DOHH2 (cell line): ENCODE data around the gene MGARP.

Source experiments
- H3F3A ChIP-seq: fragments of 200-600 bp; sonication (generic), shearing (Covaris generic); 2 replicates; pipeline ENCODE4 v1.6.0; 2016; ENCODE audit warnings: antibody characterized with exemption, mild to moderate bottlenecking; ENCODE audit not compliant: control insufficient read depth, insufficient read depth
- H3K27ac ChIP-seq: fragments of 200-600 bp; sonication (generic); 2 replicates; pipeline ENCODE4 v1.5.1; 2014; ENCODE audit warnings: low read depth, mild to moderate bottlenecking, low read length, moderate library complexity
- H3K27me3 ChIP-seq: fragments of 200-600 bp; sonication (generic); 2 replicates; pipeline ENCODE4 v1.6.1; 2014; ENCODE audit warnings: mild to moderate bottlenecking, low read length, mixed read lengths; ENCODE audit not compliant: control insufficient read depth
- H3K36me3 ChIP-seq: fragments of 200-600 bp; sonication (generic); 2 replicates; pipeline ENCODE4 v1.6.1; 2014; ENCODE audit warnings: mild to moderate bottlenecking, low read length, moderate library complexity, mixed read lengths; ENCODE audit not compliant: control insufficient read depth
- H3K4me1 ChIP-seq: fragments of 200-600 bp; sonication (generic); 2 replicates; pipeline ENCODE4 v1.6.1; 2014; ENCODE audit warnings: mild to moderate bottlenecking, low read length, mixed read lengths; ENCODE audit not compliant: control insufficient read depth
- H3K4me2 ChIP-seq: fragments of 200-600 bp; sonication (generic); 2 replicates; pipeline ENCODE4 v1.6.0; 2014; ENCODE audit warnings: mild to moderate bottlenecking, low read length, moderate library complexity
- H3K4me3 ChIP-seq: fragments of 200-600 bp; sonication (generic); 2 replicates; pipeline ENCODE4 v1.5.1; 2014; ENCODE audit warnings: mild to moderate bottlenecking, low read length, mixed read lengths
- H3K79me2 ChIP-seq: fragments of 200-600 bp; sonication (generic); 2 replicates; pipeline ENCODE4 v1.6.1; 2014; ENCODE audit warnings: mild to moderate bottlenecking, low read length, mixed read lengths; ENCODE audit not compliant: control insufficient read depth
- H3K9me2 ChIP-seq: fragments of 200-600 bp; sonication (generic); replicated peaks from 2 replicates; pipeline ENCODE4 v1.6.1; 2014; ENCODE audit warnings: mild to moderate bottlenecking, low read length, mixed read lengths; ENCODE audit not compliant: control insufficient read depth
- H3K9me3 ChIP-seq: fragments of 200-600 bp; sonication (generic); 2 replicates; pipeline ENCODE4 v1.6.1; 2014; ENCODE audit warnings: antibody characterized with exemption, low read length, mixed read lengths; ENCODE audit not compliant: control insufficient read depth, insufficient read depth
- H4K20me1 ChIP-seq: fragments of 200-600 bp; sonication (generic); 2 replicates; pipeline ENCODE4 v1.6.0; 2014; ENCODE audit warnings: low read depth, mild to moderate bottlenecking, antibody characterized with exemption, low read length, moderate library complexity; ENCODE audit not compliant: control insufficient read depth, insufficient read depth
- EZH2phosphoT487 ChIP-seq: fragments of 200-600 bp; sonication (generic); IDR thresholded peaks from 2 replicates; pipeline ENCODE4 v1.6.1; 2017; ENCODE audit warnings: borderline replicate concordance, mild to moderate bottlenecking, antibody characterized with exemption, low read length, moderate library complexity, mixed read lengths
- TF ChIP-seq, protein P1 (sequence below): fragments of 200-600 bp; sonication (generic); IDR thresholded peaks from one replicate; pipeline ENCODE4 v1.5.1; 2014; ENCODE audit warnings: antibody characterized with exemption, mild to moderate bottlenecking, low read depth, low read length; ENCODE audit not compliant: poor library complexity, severe bottlenecking

MGARP gene

DNA sequence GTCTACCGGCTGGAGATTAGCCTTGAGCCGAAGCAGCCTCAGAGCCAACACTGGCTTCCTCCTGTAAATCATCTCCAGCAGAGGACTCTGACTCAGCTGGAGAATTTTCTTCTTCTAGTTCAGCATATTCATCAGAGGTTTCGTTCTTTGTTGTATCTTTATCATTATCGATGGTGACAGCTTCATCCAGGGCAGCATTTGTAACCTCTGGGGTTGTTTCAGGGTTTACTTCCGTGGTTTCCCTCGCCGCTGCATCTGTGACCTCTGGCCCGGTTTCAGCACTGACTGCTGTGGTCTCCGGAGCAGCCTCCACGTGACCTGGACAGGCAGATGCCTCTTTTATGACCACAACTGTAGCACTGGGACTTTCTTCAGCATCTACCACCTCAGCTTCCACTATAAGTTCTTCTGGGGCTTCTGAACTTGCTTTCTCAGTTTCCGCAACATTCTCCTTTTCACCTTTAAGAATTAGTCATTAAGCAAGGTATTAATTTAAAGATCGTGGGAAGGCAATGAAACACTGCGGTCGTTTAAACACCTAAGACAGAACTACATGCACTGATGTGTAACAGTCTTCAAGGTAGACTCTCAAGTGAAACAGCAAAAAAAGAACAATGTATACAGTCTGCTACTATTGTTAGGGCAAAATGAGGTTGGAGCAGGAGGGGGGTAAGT lies 13.3 kb downstream of the MGARP start:
- TF ChIP-seq, protein P1, sequence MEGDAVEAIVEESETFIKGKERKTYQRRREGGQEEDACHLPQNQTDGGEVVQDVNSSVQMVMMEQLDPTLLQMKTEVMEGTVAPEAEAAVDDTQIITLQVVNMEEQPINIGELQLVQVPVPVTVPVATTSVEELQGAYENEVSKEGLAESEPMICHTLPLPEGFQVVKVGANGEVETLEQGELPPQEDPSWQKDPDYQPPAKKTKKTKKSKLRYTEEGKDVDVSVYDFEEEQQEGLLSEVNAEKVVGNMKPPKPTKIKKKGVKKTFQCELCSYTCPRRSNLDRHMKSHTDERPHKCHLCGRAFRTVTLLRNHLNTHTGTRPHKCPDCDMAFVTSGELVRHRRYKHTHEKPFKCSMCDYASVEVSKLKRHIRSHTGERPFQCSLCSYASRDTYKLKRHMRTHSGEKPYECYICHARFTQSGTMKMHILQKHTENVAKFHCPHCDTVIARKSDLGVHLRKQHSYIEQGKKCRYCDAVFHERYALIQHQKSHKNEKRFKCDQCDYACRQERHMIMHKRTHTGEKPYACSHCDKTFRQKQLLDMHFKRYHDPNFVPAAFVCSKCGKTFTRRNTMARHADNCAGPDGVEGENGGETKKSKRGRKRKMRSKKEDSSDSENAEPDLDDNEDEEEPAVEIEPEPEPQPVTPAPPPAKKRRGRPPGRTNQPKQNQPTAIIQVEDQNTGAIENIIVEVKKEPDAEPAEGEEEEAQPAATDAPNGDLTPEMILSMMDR, result no peak
- no peak for TF ChIP-seq EZH2phosphoT487
- peak overlapping the region; percentile 42 for H3K4me3 ChIP-seq
- H3K9me2 ChIP-seq, result no peaks in the 10 kb centered on the region
- H3K4me2 ChIP-seq, result peak overlapping the region; percentile 58
- no peaks in the 10 kb centered on the region for H3K79me2 ChIP-seq
- H3K27ac ChIP-seq, result no peak overlapping the region
- no peaks in the 10 kb centered on the region for H4K20me1 ChIP-seq
- no peaks in the 10 kb centered on the region for H3K27me3 ChIP-seq
- H3K4me1 ChIP-seq, result peaks cover 18% of the 10 kb centered on the region
- H3F3A ChIP-seq, result no peaks in the 10 kb centered on the region
- no peaks in the 10 kb centered on the region for H3K9me3 ChIP-seq
- H3K36me3 ChIP-seq, result no peaks in the 10 kb centered on the region

DNA sequence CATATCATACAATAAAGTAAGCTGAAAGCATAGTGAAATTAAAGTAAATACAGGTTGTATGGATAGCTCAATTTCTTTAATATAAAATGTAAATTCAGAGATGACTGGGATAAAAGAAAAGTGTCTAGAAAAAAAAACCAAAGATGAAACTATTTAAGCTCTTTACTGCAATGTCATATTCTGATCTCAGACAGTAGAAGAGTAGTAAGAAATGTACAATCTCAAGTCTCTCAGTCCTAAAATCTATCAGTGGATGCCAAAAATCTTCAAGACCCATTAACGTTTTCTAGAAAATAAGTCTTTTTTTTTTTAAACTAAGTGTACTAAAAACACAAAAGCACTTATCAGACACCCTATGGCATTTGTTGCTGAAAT lies 13.8 kb downstream of the MGARP start:
- no peaks in the 10 kb centered on the region for H3K9me3 ChIP-seq

DNA sequence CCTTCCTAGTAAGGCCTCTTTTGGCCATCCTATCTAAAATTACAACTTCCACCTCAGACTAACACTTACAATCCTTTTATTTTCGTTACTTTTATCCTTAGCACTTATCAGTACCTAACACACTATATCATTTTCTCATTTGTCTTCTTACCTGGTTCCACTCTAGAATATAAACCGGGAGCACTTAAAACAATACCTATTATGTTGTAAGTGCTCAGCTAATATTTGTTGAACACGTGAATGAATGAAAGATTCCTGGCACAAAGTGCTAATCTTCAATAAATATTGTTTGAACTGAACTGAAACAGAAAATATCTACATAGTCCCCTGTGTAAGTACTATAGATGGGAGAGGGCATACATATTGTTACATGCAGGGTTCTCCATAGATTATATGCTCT lies 14.4 kb downstream of the MGARP start:
- no peaks in the 10 kb centered on the region for H3K9me2 ChIP-seq
- H3K4me1 ChIP-seq, result peaks cover 18% of the 10 kb centered on the region
- no peak overlapping the region for H3K27ac ChIP-seq
- no peaks in the 10 kb centered on the region for H3K27me3 ChIP-seq
- H3K79me2 ChIP-seq, result no peaks in the 10 kb centered on the region
- no peaks in the 10 kb centered on the region for H3F3A ChIP-seq
- H4K20me1 ChIP-seq, result no peaks in the 10 kb centered on the region
- no peaks in the 10 kb centered on the region for H3K36me3 ChIP-seq
- H3K4me3 ChIP-seq, result no peak overlapping the region
- TF ChIP-seq, protein P1, result no peak
- TF ChIP-seq EZH2phosphoT487, result no peak
- H3K9me3 ChIP-seq, result no peaks in the 10 kb centered on the region
- peak overlapping the region; percentile 58 for H3K4me2 ChIP-seq

More for the DNA sequence above, 13.8 kb downstream of the MGARP start:
- Histone ChIP-seq H3K36me3 (no peaks in the 10 kb centered on the region), H3K79me2 (no peaks in the 10 kb centered on the region), H4K20me1 (no peaks in the 10 kb centered on the region), H3K4me3 (peak overlapping the region; percentile 42), H3F3A (no peaks in the 10 kb centered on the region), H3K27ac (no peak overlapping the region), H3K9me2 (no peaks in the 10 kb centered on the region), H3K4me2 (peak overlapping the region; percentile 58), H3K4me1 (peaks cover 18% of the 10 kb centered on the region), H3K27me3 (no peaks in the 10 kb centered on the region)
- TF ChIP-seq, protein P1, result no peak
- no peak for TF ChIP-seq EZH2phosphoT487
